Calu3 (cell line): ENCODE measurements around the gene ANKRD42. TPM values are rescaled to one million over a fixed set of nuclear protein-coding genes. Genes with fewer than 3 reads are reported as not detected.
"Not testable (repeated sequence)": the region's sequence is repeated elsewhere in the genome, so short reads cannot be mapped to it uniquely, and the experiment has no call there.

ENCODE experiments used
- BruUV-seq: library from RNA; stranded (reverse); fragments of 400-500 nt; replicated peaks from 2 replicates; lab custom pipeline; 2021; lab: Mats Ljungman, UMichigan
- CTCF ChIA-PET: fragments of 300-600 bp; sonication (Branson Sonifier 250); formaldehyde crosslinking; loops from one replicate; lab custom pipeline; 2022; ENCODE audit warnings: antibody characterized with exemption; lab: Charles Lee
- DNase-seq: peaks from one replicate; pipeline ENCODE4 v3.0.0; 2022
- H3K27ac Mint-ChIP-seq: one replicate; pipeline ENCODE4 v1.8.0; 2022; ENCODE audit warnings: mixed read lengths; ENCODE audit not compliant: unreplicated experiment
- H3K27me3 Mint-ChIP-seq: one replicate; pipeline ENCODE4 v1.8.0; 2022; ENCODE audit warnings: mixed read lengths; ENCODE audit not compliant: unreplicated experiment
- H3K36me3 Mint-ChIP-seq: one replicate; pipeline ENCODE4 v1.8.0; 2022; ENCODE audit warnings: mild to moderate bottlenecking, moderate library complexity, mixed read lengths; ENCODE audit not compliant: insufficient read depth, unreplicated experiment
- H3K4me1 Mint-ChIP-seq: one replicate; pipeline ENCODE4 v1.8.0; 2022; ENCODE audit warnings: mild to moderate bottlenecking, low read depth, mixed read lengths; ENCODE audit not compliant: unreplicated experiment
- H3K4me3 Mint-ChIP-seq: one replicate; pipeline ENCODE4 v1.8.0; 2022; ENCODE audit warnings: mild to moderate bottlenecking, low read depth, moderate library complexity, mixed read lengths; ENCODE audit not compliant: unreplicated experiment
- H3K9me3 Mint-ChIP-seq: one replicate; pipeline ENCODE4 v1.8.0; 2022; ENCODE audit warnings: low read depth, mixed read lengths; ENCODE audit not compliant: unreplicated experiment
- CTCF ChIP-seq: fragments of 200-600 bp; IDR thresholded peaks from one replicate; pipeline ENCODE4 v1.8.0; 2022; ENCODE audit warnings: antibody characterized with exemption; ENCODE audit not compliant: unreplicated experiment
- intact Hi-C: fragments of 100-400 bp; cut with micrococcal nuclease; formaldehyde crosslinking; loops from one replicate; pipeline ENCODE4 v1.10.0; 2022; ENCODE audit not compliant: unreplicated experiment
- total RNA-seq: library from RNA; stranded (reverse); gene quantifications from 2 replicates; pipeline ENCODE4 v1.2.3, GENCODE V29; 2022

The ANKRD42 gene
- total RNA-seq, 1 experiment from 2014 or later = 5.2 TPM

GRCh38 chr11:83206221-83206620 lies 12.7 kb downstream of the ANKRD42 start:
- intact Hi-C loops = no loop called here
- no peak for TF ChIP-seq CTCF
- no peak overlapping the region for H3K4me3 Mint-ChIP-seq
- BruUV-seq = no TSS peak
- H3K27me3 Mint-ChIP-seq = no peaks in the 10 kb centered on the region
- H3K9me3 Mint-ChIP-seq = no peaks in the 10 kb centered on the region
- CTCF ChIA-PET = no interaction called here
- H3K27ac Mint-ChIP-seq = no peak overlapping the region
- H3K36me3 Mint-ChIP-seq = no peaks in the 10 kb centered on the region
- H3K4me1 Mint-ChIP-seq = no peaks in the 10 kb centered on the region
- no peak for DNase-seq

GRCh38 chr11:83206771-83207382 lies 13.4 kb downstream of the ANKRD42 start:
- DNase-seq, H3K36me3 Mint-ChIP-seq, intact Hi-C loops, H3K4me1 Mint-ChIP-seq, H3K27me3 Mint-ChIP-seq, CTCF ChIA-PET, H3K27ac Mint-ChIP-seq, BruUV-seq, H3K4me3 Mint-ChIP-seq, H3K9me3 Mint-ChIP-seq: not testable (repeated sequence)

GRCh38 chr11:83219095-83219494 lies 25.6 kb downstream of the ANKRD42 start:
- DNase-seq = peak; percentile 18

GRCh38 chr11:83220260-83220659 lies 26.7 kb downstream of the ANKRD42 start:
- Mint-ChIP-seq H3K27me3 (peaks cover 10% of the 10 kb centered on the region), H3K4me1 (no peaks in the 10 kb centered on the region), H3K9me3 (no peaks in the 10 kb centered on the region), H3K36me3 (no peaks in the 10 kb centered on the region), H3K27ac (no peak overlapping the region), H3K4me3 (no peak overlapping the region)
- intact Hi-C loops = no loop called here
- BruUV-seq = no TSS peak
- CTCF ChIA-PET = interaction anchor here (0.7 kb wide), 1 partner anchor 37 kb away, joined by 4 read pairs; no protein-coding TSS in a partner anchor
- no peak for TF ChIP-seq CTCF
- DNase-seq = peak; percentile 10

More at GRCh38 chr11:83219095-83219494, 25.6 kb downstream of the ANKRD42 start:
- Mint-ChIP-seq H3K9me3 (no peaks in the 10 kb centered on the region), H3K4me1 (no peaks in the 10 kb centered on the region), H3K27me3 (peaks cover 10% of the 10 kb centered on the region), H3K36me3 (no peaks in the 10 kb centered on the region), H3K4me3 (no peak overlapping the region), H3K27ac (no peak overlapping the region)
- CTCF ChIA-PET = no interaction called here
- BruUV-seq = no TSS peak
- peak; percentile 21 for TF ChIP-seq CTCF
- intact Hi-C loops = no loop called here

GRCh38 chr11:83221694-83222093 lies 28.2 kb downstream of the ANKRD42 start:
- intact Hi-C loops = no loop called here
- TF ChIP-seq CTCF = no peak
- Mint-ChIP-seq H3K36me3 (no peaks in the 10 kb centered on the region), H3K4me3 (no peak overlapping the region), H3K9me3 (no peaks in the 10 kb centered on the region), H3K27ac (no peak overlapping the region), H3K4me1 (no peaks in the 10 kb centered on the region), H3K27me3 (peaks cover 10% of the 10 kb centered on the region)
- CTCF ChIA-PET = no interaction called here
- no TSS peak for BruUV-seq
- DNase-seq = no peak
